ENCODE results near the gene MAP2K5. TPM values are rescaled to one million over a fixed set of nuclear protein-coding genes. Genes with fewer than 3 reads are reported as not detected.

MAP2K5 gene
- 4.1 and 7.1 TPM in 2 replicates for total RNA-seq (2014; rRNA removed; shearing (Covaris generic))

GRCh38 chr15:67542420-67543347 is at the start of gene MAP2K5:
Gene MAP2K5, plus strand, starts transcription at chr15:67542703. Its CDS starts 633 bp downstream, at chr15:67543336.
- peak; percentile 79 for DNase-seq (ENCODE audit: low read depth)

GRCh38 chr15:67495585-67495984 is 46.9 kb upstream of the MAP2K5 start:
- DNase-seq (ENCODE audit: low read depth), result no peak

GRCh38 chr15:67501177-67501835 is 41.2 kb upstream of the MAP2K5 start:
- DNase-seq (ENCODE audit: low read depth), result peak; percentile 51

GRCh38 chr15:67501836-67502461 is 40.6 kb upstream of the MAP2K5 start:
- no peak for DNase-seq (ENCODE audit: low read depth)

- DNase-seq (ENCODE audit: low read depth), result no peak
Observed at GRCh38 chr15:67504056-67504455, 38.4 kb upstream of the MAP2K5 start.

GRCh38 chr15:67504796-67505195 is 37.7 kb upstream of the MAP2K5 start:
- DNase-seq (ENCODE audit: low read depth), result peak; percentile 42

- DNase-seq (ENCODE audit: low read depth), result no peak
Observed at GRCh38 chr15:67505675-67506572, 36.6 kb upstream of the MAP2K5 start.

GRCh38 chr15:67506775-67507747 is 35.4 kb upstream of the MAP2K5 start:
- DNase-seq (ENCODE audit: low read depth), result no peak

GRCh38 chr15:67508407-67508806 is 34.1 kb upstream of the MAP2K5 start:
- no peak for DNase-seq (ENCODE audit: low read depth)

- DNase-seq (ENCODE audit: low read depth), result no peak
Observed at GRCh38 chr15:67509918-67510317, 32.6 kb upstream of the MAP2K5 start.

GRCh38 chr15:67510597-67511190 is 31.8 kb upstream of the MAP2K5 start:
- DNase-seq (ENCODE audit: low read depth), result peak; percentile 70

- peak; percentile 13 for DNase-seq (ENCODE audit: low read depth)
Observed at GRCh38 chr15:67511606-67512005, 30.9 kb upstream of the MAP2K5 start.

- peak; percentile 14 for DNase-seq (ENCODE audit: low read depth)
Observed at GRCh38 chr15:67512140-67512539, 30.4 kb upstream of the MAP2K5 start.

GRCh38 chr15:67512933-67513714 is 29.4 kb upstream of the MAP2K5 start:
- DNase-seq (ENCODE audit: low read depth), result no peak

GRCh38 chr15:67515090-67515489 is 27.4 kb upstream of the MAP2K5 start:
- DNase-seq (ENCODE audit: low read depth), result no peak

GRCh38 chr15:67515557-67515956 is 26.9 kb upstream of the MAP2K5 start:
- DNase-seq (ENCODE audit: low read depth), result no peak

- DNase-seq (ENCODE audit: low read depth), result no peak
Observed at GRCh38 chr15:67520321-67521028, 22.0 kb upstream of the MAP2K5 start.

Data from RPMI7951 (cell line).